HG03060 (cell line): ENCODE data around the gene TAF7L.
"Not testable (repeated sequence)": the region's sequence is repeated elsewhere in the genome, so short reads cannot be mapped to it uniquely, and the experiment has no call there.

Experiments used
- ATAC-seq: cut with Tn5 transposase; IDR thresholded peaks from one replicate; pipeline ENCODE4 v1.9.1; 2021; ENCODE audit warnings: low read depth, moderate number of reproducible peaks; ENCODE audit not compliant: unreplicated experiment

TAF7L gene

GRCh38 chrX:101290957-101291603 lies at the start of gene TAF7L:
Gene TAF7L, minus strand, starts transcription at chrX:101291334. Its CDS starts 3,791 bp downstream, at chrX:101287543.
- ATAC-seq, result no peak

- ATAC-seq, result no peak
These were observed 46.7 kb upstream of the TAF7L start for GRCh38 chrX:101337776-101338271.

GRCh38 chrX:101334310-101334709 lies 43.2 kb upstream of the TAF7L start:
- ATAC-seq, result not testable (repeated sequence)

GRCh38 chrX:101326600-101326999 lies 35.5 kb upstream of the TAF7L start:
- ATAC-seq, result not testable (repeated sequence)

- ATAC-seq, result no peak
These were observed 12.7 kb upstream of the TAF7L start for GRCh38 chrX:101303790-101304189.

GRCh38 chrX:101295603-101296002 lies 4.5 kb upstream of the TAF7L start:
- not testable (repeated sequence) for ATAC-seq

- no peak for ATAC-seq
These were observed 3.7 kb downstream of the TAF7L start for GRCh38 chrX:101287402-101287801.

- no peak for ATAC-seq
These were observed 14.9 kb downstream of the TAF7L start for GRCh38 chrX:101276238-101276637.

GRCh38 chrX:101274198-101274597 lies 16.9 kb downstream of the TAF7L start:
- no peak for ATAC-seq

- ATAC-seq, result no peak
These were observed 25.2 kb downstream of the TAF7L start for GRCh38 chrX:101265869-101266428.

- ATAC-seq, result no peak
These were observed 27.4 kb downstream of the TAF7L start for GRCh38 chrX:101263766-101264165.

- no peak for ATAC-seq
These were observed 28.5 kb downstream of the TAF7L start for GRCh38 chrX:101262590-101262989.

- ATAC-seq, result no peak
These were observed 30.7 kb downstream of the TAF7L start for GRCh38 chrX:101260435-101260834.

GRCh38 chrX:101258259-101258581 lies 32.9 kb downstream of the TAF7L start:
- ATAC-seq, result no peak

GRCh38 chrX:101257448-101258258 lies 33.5 kb downstream of the TAF7L start:
- ATAC-seq, result no peak

GRCh38 chrX:101252634-101253033 lies 38.5 kb downstream of the TAF7L start:
- ATAC-seq, result no peak

GRCh38 chrX:101241531-101241930 lies 49.6 kb downstream of the TAF7L start:
- no peak for ATAC-seq

- ATAC-seq, result no peak
These were observed 54.1 kb downstream of the TAF7L start for GRCh38 chrX:101237041-101237440.

GRCh38 chrX:101232316-101232715 lies 58.8 kb downstream of the TAF7L start:
- ATAC-seq, result no peak

GRCh38 chrX:101231080-101231479 lies 60.1 kb downstream of the TAF7L start:
- ATAC-seq, result no peak

GRCh38 chrX:101230636-101231035 lies 60.5 kb downstream of the TAF7L start:
- ATAC-seq, result no peak

- ATAC-seq, result no peak
These were observed 62.0 kb downstream of the TAF7L start for GRCh38 chrX:101229170-101229569.
